Cardiac septum (tissue), 1 donor: ENCODE results near the gene NFX1. TPM values are rescaled to one million over a fixed set of nuclear protein-coding genes. Genes with fewer than 3 reads are reported as not detected.
A peak's percentile ranks its signal among the peaks of the same experiment; 100 is the strongest.
"Not testable (repeated sequence)": the region's sequence is repeated elsewhere in the genome, so short reads cannot be mapped to it uniquely, and the experiment has no call there.

ENCODE experiments used
- DNase-seq: peaks from one replicate; pipeline ENCODE4 v3.0.0-alpha.2; 2020; ENCODE audit warnings: low spot score
- intact Hi-C: fragments of 100-400 bp; cut with DNase I; formaldehyde crosslinking; loops from one replicate; pipeline ENCODE4 v1.14.0; 2022
- total RNA-seq: library from RNA; stranded (reverse); fragmentation: NEBNext Ultra II Directional; extraction: Animal tissue kit (Norgen Biotek cat#: 25700); gene quantifications from one replicate; pipeline ENCODE4 v1.2.1, GENCODE V29; 2021
- donor health status: DM: no; HTN: no; CAD: no.

Gene NFX1
- total RNA-seq, 1 donor from 2014 or later, result 38.0 TPM

- intact Hi-C loops, result not testable (repeated sequence)
- peak; percentile 81 for DNase-seq
Measured at GRCh38 chr9:33402371-33402770, 112.1 kb downstream of the NFX1 start, which contains the start of gene AQP7. TSS of gene AQP7 (minus strand) at chr9:33402568. CDS start at chr9:33401262, 1,306 bp downstream.

- no peak for DNase-seq
- intact Hi-C loops, result no loop called here
Measured at GRCh38 chr9:33403941-33404787, 113.8 kb downstream of the NFX1 start.

- intact Hi-C loops, result loop anchor here (5.0 kb wide), 1 partner anchor 42 kb away; the partner anchor contains the start of gene AQP3
- DNase-seq, result no peak
Measured at GRCh38 chr9:33404788-33405362, 114.6 kb downstream of the NFX1 start.

GRCh38 chr9:33407061-33407460 lies 116.7 kb downstream of the NFX1 start:
- no peak for DNase-seq
- intact Hi-C loops, result loop anchor here (5.0 kb wide), 1 partner anchor 40 kb away; the partner anchor contains the start of gene AQP3

GRCh38 chr9:33408087-33408486 lies 117.8 kb downstream of the NFX1 start:
- DNase-seq, result no peak
- intact Hi-C loops, result loop anchor here (5.0 kb wide), 1 partner anchor 39 kb away; the partner anchor contains the start of gene AQP3

GRCh38 chr9:33414268-33414667 lies 124.0 kb downstream of the NFX1 start:
- intact Hi-C loops, result no loop called here
- no peak for DNase-seq

- intact Hi-C loops, result loop anchor here (1.0 kb wide), 1 partner anchor 40 kb away; no protein-coding TSS in a partner anchor
- no peak for DNase-seq
Measured at GRCh38 chr9:33414889-33415500, 124.7 kb downstream of the NFX1 start.

GRCh38 chr9:33415501-33416038 lies 125.3 kb downstream of the NFX1 start:
- peak; percentile 82 for DNase-seq
- intact Hi-C loops, result loop anchor here (1.0 kb wide), 1 partner anchor 40 kb away; no protein-coding TSS in a partner anchor

- intact Hi-C loops, result no loop called here
- no peak for DNase-seq
Measured at GRCh38 chr9:33416996-33417395, 126.7 kb downstream of the NFX1 start.

- intact Hi-C loops, result no loop called here
- DNase-seq, result no peak
Measured at GRCh38 chr9:33418090-33418489, 127.8 kb downstream of the NFX1 start.

GRCh38 chr9:33419708-33420303 lies 129.5 kb downstream of the NFX1 start:
- DNase-seq, result no peak
- intact Hi-C loops, result no loop called here

Other genes with a start within 250 kb of the NFX1 start
- gene SMU1, start 213.8 kb upstream of the NFX1 start, total RNA-seq, result 16.4 TPM
- gene B4GALT1, start 123.2 kb upstream of the NFX1 start, total RNA-seq, result 35.7 TPM
- gene SPINK4, start 50.3 kb upstream of the NFX1 start, total RNA-seq, result not detected
- 150 TPM for gene BAG1, start 25.8 kb upstream of the NFX1 start, total RNA-seq
- gene CHMP5, start 25.5 kb upstream of the NFX1 start, total RNA-seq, result 53.8 TPM
- gene AQP7, start 112.1 kb downstream of the NFX1 start, total RNA-seq, result 80.4 TPM
- 7.7 TPM for gene AQP3, start 157.1 kb downstream of the NFX1 start, total RNA-seq
- 16.7 TPM for gene NOL6, start 183.4 kb downstream of the NFX1 start, total RNA-seq
- 2.0 TPM for gene ANKRD18B, start 233.7 kb downstream of the NFX1 start, total RNA-seq